Right ventricle myocardium superior (tissue), 1 donor: Measurements from ENCODE around the gene CDH2. TPM values are rescaled to one million over a fixed set of nuclear protein-coding genes. Genes with fewer than 3 reads are reported as not detected.

Experiments used
- ATAC-seq: fragments of 200-7000 bp; cut with Tn5 transposase; one replicate; pipeline ENCODE4 v1.9.1; 2020; ENCODE audit warnings: mild to moderate bottlenecking; ENCODE audit not compliant: poor library complexity
- DNase-seq: peaks from one replicate; pipeline ENCODE4 v3.0.0-alpha.2; 2020
- intact Hi-C: fragments of 100-400 bp; cut with DNase I; formaldehyde crosslinking; loops from one replicate; pipeline ENCODE4 v1.11.2; 2022
- total RNA-seq: library from RNA; stranded (reverse); fragmentation: NEBNext Ultra II Directional; extraction: Animal tissue kit (Norgen Biotek cat#: 25700); gene quantifications from one replicate; pipeline ENCODE4 v1.2.1, GENCODE V29; 2021
- donor health status: DM: no; HTN: yes; CAD: no; lungs with severe emphysema.

Gene CDH2
- total RNA-seq, 1 donor from 2014 or later: 308 TPM

DNA sequence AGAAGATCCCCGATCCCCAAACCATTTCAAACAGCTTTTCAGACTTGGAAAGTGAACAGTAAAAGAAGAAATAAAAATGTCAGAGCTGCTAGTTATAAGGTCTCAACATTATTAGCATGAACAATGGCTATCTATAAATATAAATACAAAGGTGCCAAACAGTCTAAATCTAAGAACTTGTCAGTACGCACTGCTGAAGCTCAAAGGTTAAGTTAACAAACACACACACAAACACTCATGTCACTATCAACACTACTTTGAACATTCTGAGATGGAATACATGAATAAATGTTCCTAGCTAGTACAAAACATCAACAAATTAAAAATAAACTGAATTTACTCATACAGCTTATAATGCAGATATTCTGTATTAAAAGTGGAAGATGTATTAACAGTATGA is 108.7 kb downstream of the CDH2 start:
- ATAC-seq: no peak
- intact Hi-C loops: no loop called here
- DNase-seq: no peak

GRCh38 chr18:28067346-28067745 is 109.6 kb downstream of the CDH2 start:
- DNase-seq (no peak), ATAC-seq (no peak)
- intact Hi-C loops: no loop called here

DNA sequence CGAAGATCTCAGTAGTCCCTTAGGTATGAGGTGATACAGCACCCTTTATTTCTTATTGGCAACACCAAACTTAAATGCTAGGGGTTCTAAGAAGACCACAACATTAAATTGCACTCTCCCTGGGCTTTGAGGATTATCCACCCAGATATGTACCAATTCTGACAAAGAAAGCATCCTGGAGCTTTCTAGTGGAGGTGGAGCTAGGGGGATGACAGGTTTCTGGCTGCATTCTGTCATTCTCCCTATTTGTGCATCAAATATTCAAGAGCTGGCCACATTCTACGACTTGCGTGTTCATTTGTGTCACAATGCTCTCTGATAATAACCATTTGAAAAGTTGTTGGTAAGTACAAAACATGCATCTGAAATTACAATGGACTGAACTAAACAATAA is 111.1 kb downstream of the CDH2 start:
- no peak for DNase-seq
- intact Hi-C loops: no loop called here
- ATAC-seq: no peak

GRCh38 chr18:28065031-28065792 is 111.7 kb downstream of the CDH2 start:
- ATAC-seq (peak; percentile 29), DNase-seq (no peak)
- intact Hi-C loops: no loop called here

- intact Hi-C loops: no loop called here
- no peak for DNase-seq
- ATAC-seq: no peak
Measured at GRCh38 chr18:28063926-28064325, 113.0 kb downstream of the CDH2 start.

DNA sequence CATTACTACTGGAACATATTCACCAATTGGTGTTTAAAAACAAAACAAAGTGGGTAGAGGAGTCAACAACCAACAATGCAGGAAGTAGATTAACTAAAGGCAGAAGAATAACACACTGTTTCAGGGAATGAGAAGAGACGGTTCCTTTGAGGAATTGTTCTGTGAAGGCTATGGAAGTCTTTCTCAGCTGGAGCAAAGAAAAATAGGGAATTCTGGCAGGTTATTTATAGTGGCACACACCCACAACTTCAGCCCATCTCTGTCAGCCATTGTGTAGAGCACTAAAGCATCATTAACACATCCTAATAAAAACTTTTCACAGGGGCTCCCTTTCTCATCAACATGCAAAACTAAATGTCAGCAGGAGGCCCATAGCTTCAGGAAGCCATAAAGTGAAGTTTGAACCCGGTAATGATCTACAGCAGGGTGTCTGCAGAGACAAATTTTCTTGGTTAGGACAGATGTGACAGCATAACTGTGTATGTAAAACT is 113.6 kb downstream of the CDH2 start:
- intact Hi-C loops: no loop called here
- no peak for ATAC-seq

DNA sequence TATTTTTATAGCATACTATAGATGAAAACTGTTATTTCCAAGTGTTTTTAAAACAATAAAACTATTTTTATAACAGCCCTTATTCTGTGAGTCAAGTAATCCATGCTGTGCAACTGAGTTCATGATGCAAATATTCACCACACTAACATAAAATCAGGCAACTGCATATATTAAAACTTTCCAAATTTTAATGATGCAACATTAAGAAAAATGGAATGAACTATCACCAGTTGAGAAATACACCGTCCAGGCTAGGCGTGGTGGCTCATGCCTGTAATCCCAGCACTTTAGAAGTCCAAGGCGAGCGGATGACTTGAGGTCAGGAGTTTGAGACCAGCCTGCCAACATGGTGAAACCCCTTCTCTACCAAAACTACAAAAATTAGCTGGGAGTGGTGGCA is 114.5 kb downstream of the CDH2 start:
- intact Hi-C loops: no loop called here
- DNase-seq (no peak), ATAC-seq (no peak)

More for the DNA sequence above, 113.6 kb downstream of the CDH2 start:
- DNase-seq: no peak

DNA sequence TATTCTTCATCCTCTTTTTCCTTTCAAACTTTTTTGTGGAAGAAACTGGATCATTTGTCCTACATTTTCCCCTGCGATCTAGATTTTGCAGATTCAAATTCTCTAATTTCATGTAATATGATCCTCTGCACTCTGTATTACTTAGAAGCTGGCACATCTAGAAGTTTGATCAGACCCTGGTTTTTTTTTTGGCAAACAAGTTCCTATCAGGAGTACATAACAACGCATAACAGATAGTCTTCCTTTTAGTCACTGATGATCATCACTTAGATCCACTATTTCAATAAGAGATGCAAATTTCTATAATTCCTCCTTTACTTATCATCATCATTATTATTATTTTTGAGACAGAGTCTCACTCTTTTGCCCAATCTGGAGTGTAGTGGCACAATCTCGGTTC is 117.1 kb downstream of the CDH2 start:
- intact Hi-C loops: no loop called here
- no peak for DNase-seq
- no peak for ATAC-seq

GRCh38 chr18:28050545-28050944 is 126.4 kb downstream of the CDH2 start:
- ATAC-seq: no peak
- DNase-seq: no peak
- intact Hi-C loops: no loop called here

- intact Hi-C loops: no loop called here
- no peak for ATAC-seq
- no peak for DNase-seq
Measured at GRCh38 chr18:28048612-28049011, 128.3 kb downstream of the CDH2 start.

DNA sequence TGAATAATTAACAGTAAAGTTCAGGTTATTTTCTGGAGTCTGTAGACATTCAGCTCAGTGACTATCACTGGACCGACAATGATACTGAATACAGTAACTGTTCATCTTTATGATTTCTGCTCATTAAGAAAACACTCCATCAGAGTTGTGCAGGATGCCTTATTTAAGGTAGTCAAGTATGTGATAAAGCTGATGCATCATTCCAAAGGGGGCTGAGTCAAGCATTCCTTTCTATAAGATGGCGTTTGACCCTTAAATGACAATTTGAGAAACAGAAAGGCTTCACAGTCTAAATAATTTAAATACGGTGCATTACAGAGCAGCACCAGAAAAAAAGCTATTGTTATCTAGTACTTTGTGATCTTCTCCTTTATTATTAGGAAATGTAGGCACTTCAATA is 131.1 kb downstream of the CDH2 start:
- intact Hi-C loops: no loop called here

DNA sequence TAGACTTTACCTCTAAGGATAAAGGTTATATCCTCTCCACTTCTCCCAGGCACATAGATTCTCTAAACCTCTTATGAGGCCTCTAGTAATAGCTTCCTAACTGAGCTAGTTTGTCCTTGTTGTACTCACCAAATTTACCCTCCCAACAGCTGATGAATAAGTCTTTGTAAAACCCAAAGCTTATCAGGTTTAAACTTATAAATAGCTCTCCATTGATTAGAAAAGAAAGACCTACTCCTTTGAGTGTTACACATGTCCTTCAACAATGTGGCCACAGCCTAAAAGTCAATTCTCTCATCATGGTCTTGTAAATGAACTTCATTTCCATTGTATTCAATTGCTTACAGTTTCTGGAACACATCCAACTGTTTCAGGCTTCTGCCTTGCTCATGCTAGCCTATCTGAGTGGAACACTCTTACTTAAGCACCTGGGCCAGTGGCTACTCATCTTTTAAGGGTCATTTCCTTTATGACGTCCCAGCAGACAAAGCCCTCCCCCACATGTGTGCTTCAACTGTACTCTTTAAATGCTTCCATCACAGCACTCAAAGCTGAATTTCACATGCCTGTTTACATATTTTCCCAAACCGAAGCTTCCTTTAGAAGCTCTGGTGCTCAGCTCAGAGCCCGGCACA is 131.6 kb downstream of the CDH2 start:
- ATAC-seq (peak; percentile 11), DNase-seq (no peak)
- intact Hi-C loops: no loop called here

More for the DNA sequence above, 131.1 kb downstream of the CDH2 start:
- DNase-seq (no peak), ATAC-seq (no peak)

GRCh38 chr18:28044036-28044435 is 132.9 kb downstream of the CDH2 start:
- intact Hi-C loops: no loop called here
- DNase-seq (no peak), ATAC-seq (no peak)

DNA sequence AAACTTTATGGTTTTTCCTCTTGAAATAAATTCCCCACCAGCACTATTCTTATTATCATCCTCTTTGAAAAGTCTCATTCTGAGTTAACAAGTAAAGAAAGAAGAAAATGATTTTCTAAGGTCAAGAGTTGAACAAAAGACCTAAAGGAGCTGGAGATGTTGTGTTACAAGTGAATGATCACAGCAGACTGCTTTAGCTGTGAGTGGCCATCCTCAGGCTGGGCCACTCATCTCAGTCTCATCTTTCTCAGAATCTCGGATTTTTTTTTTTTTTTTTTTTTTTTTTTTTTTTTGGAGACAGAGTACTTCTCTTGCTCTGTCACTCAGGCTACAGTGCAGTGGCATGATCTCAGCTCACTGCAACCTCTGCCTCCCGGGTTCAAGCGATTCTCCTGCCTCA is 133.3 kb downstream of the CDH2 start:
- ATAC-seq (no peak), DNase-seq (no peak)
- intact Hi-C loops: no loop called here

DNA sequence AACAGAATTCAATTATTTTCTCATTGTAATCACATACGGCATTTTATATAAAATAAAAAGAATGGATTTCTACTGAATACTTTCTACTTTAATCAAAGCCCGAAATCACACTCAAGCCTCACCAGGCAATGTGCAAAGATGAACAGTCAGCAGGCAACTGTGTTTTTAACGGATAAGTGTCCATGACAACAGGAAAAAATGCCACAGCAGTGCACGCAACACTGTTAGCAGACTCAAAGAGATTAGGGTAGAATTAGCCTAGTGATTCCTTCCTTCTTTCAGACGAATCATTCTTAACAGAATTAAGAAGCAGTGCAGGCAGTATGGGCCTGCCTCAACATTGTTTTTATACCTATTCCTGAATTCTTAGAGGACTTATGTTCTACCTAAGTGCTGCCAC is 135.6 kb downstream of the CDH2 start:
- ATAC-seq (peak; percentile 28), DNase-seq (no peak)
- intact Hi-C loops: no loop called here

- no peak for DNase-seq
- intact Hi-C loops: no loop called here
- no peak for ATAC-seq
Measured at GRCh38 chr18:28040716-28041115, 136.2 kb downstream of the CDH2 start.

DNA sequence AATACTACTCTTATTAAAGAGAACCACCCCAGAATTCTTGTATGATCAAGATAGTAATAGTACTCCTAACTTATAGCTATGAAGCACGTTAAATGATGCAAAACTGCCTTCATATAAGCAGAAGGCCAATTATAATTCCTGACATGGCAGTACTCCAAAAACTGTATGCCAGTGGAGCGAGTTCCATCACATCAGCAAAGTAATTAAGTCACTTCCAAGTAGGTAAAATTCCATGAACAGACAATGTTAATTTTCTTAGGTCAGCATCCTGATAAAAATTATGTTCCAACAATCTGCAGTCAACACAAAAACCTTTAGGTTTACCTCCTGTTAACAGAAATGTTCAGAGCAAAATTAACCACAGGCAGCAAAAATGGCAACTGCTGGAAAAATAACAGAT is 136.7 kb downstream of the CDH2 start:
- intact Hi-C loops: no loop called here
- DNase-seq (no peak), ATAC-seq (no peak)

GRCh38 chr18:28039691-28040090 is 137.2 kb downstream of the CDH2 start:
- intact Hi-C loops: no loop called here
- DNase-seq: no peak
- no peak for ATAC-seq

- no peak for ATAC-seq
- DNase-seq: no peak
- intact Hi-C loops: no loop called here
Measured at GRCh38 chr18:28039078-28039477, 137.9 kb downstream of the CDH2 start.

DNA sequence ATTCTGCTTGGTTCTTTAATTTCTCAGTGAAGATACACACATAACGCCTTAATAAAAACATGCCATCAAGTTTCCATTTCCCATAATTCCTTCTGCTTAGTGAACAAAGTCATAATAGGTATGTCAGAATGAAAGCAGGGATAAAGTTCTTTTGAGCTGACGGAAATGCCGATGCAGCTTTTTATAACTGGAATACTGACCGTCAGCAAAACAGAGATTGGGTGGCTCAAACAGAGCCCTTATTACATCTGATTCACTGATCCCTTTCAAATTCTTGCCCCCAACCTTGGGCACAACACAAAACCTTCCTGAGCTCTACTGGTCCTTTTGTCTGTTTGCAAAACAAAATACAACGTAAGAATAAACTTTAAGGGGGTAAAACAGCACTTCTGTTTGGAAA is 140.4 kb downstream of the CDH2 start:
- DNase-seq (no peak), ATAC-seq (no peak)
- intact Hi-C loops: no loop called here
